GM19395 (cell line): ENCODE measurements around the gene SPINK6.

Experiments
- ATAC-seq: cut with Tn5 transposase; IDR thresholded peaks from one replicate; pipeline ENCODE4 v1.9.1; 2021; ENCODE audit warnings: mild to moderate bottlenecking, moderate library complexity; ENCODE audit not compliant: unreplicated experiment

The SPINK6 gene

DNA sequence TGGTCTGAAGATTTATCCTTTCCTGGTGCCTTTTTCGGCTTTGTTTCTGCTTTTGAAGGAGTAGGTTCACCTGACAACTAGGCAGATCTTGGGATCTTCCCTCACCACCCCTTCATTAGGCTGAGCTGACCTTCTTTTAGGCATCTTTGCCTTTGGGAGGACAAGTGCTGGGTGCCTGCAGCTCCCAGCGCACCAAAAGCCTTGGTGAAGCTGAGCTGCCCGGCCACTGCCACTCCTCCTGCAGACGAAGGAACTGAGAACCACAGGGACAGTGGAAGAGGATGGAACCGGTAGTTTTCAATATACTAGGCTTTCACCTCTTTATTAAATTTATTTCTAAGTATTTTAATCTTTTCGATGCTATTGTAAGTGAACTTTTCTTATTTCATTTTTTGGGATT, 18.7 kb downstream of the SPINK6 start:
- ATAC-seq, result no peak

DNA sequence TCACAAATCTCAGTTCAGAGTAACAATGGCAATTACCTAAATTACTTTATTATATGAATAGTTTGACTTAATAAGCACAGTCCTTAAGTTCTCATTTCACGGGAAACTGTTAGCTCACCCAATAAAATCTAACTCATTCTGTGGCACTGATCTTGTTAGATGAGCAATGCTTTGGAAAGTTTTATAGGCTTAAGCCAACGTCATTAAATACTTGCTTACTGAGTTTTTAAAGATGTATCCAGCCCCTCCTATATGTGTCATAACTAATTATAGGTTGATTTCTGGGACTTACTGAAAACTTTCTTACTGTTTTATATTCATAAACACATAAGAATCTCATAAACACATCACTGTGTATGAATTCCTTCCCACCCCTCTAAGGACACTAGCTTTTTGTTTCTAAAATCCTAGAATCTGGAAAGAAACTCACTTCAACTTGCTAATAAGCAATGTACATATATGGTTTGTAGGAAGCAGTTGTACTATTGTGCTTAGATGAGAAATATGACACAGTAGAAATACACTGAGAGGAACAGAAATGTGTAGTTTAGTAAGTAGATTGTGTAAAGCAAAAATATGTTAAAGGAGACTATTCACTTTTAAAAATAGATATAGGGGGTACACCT, 21.4 kb downstream of the SPINK6 start:
- ATAC-seq, result no peak

DNA sequence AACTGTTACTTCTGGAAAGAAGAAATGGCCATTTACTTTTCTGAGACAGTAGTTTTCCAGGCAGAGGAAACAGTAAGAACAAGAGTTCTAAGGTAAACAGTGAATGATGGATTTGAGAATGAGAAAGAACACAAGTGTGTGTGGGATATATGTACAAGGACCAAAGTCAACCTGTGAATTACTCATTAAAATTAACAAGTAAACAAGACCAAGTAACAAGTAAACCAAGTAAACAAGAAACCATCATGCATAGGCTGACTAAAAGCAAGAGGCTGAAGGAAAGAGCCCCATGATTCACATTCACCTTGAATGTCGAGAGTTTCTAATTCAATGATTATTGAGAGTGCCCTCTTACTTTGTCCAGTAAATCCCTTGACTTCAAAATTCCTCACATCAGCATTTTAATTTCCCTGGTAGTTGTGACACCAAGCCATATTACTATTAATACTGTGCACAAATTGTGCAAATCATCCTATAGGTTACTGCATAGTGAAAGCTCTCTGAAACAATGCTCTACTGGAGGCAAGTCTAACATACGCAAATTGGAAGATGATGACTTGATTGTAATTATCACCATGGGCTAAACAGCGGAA, 25.6 kb downstream of the SPINK6 start:
- no peak for ATAC-seq

DNA sequence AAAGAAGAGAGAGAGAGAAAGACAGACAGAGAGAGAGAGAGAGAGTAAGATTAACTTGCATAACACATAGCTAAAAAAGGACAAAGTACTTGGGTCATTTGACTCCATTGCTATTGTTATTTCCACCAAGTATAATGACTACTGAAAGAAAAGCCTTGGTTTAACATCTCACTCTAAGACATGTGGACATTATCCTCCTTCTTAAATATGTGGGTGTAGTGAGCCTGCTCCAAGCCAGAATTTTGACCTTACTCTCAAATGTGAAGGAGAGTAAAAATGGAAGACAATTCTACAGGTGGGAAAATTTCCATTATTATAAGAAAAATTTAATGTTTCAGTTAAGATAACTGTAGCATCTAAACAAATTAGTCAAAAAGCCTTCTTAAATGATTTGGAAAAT, 27.0 kb downstream of the SPINK6 start:
- no peak for ATAC-seq

DNA sequence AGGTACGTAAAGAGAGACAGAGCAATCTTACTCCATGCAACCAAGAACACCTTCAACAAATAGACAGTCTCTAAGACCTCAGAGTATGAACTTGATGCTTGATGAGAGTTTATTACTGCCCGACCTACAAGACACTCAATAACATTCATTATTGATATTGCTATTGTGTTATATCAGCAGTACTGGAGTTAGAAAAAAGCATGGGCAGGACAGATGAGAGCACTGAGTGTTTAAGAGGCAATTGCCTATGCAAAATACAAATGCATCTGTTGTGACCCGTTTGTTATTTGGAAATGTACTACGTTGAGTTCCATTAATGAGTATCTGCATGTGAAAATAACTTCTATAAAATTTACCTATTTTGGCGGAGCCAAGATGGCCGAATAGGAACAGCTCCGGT, 27.4 kb downstream of the SPINK6 start:
- ATAC-seq, result no peak

DNA sequence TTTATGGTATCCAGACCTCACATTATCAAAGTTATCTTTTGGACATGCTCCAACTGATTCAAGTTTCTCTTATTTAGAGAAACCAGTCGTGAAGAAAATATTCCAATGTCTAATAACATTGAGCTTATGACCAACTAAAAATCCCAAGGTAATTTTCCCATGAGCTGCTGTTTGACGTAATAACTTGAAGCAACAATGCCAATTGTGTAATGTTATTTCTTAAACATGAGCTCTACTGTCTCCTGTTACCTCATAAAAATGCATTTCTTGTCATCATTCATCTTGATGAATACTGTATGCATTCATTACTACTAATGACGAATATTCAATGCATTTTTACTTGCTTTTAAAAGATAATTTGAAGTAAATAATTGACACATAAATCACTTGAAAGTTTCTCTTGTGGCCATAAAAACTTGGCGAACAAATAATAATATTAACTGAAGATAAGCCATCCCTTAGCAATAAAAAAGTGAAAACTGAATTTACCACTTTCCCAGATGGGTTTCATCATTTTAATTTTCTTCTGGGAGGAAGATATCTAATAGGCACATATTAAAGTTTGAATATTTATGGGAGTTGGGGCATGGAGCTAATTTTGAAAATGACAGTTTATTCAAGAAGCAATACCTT, 35.1 kb downstream of the SPINK6 start:
- no peak for ATAC-seq

DNA sequence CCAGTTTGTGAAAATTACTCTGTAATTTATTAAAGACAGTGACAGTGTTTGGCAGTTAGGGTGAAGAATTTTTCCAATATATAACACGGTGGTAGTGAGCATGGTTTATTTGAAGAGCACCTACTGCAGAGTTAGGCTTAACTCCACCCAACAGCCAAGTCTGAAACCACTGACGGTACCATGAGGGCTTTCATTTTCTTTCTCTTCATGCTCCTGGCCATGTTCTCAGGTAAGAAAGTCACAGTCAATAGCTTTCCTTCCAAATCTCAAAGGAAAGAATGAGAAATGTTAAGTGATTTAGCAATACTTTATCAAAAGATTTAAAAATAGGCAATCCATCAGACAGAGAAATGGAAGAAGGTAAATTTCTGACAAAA, 35.6 kb downstream of the SPINK6 start, which contains the start of gene MARCOL:
Gene MARCOL, plus strand, starts transcription at position 108 of the 377 bp plus-strand sequence. Its CDS starts 73 bp downstream, at position 181.
- no peak for ATAC-seq

DNA sequence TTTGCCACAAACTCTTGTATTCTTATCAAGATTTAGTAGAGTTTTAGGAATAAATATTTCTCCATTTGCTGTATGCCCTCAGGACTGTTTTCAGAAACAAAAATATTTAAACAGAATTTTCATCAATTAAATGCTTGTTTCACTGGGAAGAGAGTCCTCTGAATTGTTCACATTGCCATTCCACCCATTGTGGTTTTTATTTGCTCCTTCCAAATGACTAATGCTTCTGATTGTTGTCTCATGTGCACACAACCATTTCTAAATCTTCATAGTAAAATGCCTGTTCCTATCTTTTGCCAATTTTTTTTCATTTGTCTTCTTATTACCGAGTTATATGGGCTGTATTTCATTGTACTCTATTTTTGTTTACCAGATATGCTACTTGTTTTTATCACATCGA, 46.1 kb downstream of the SPINK6 start:
- ATAC-seq, result no peak

DNA sequence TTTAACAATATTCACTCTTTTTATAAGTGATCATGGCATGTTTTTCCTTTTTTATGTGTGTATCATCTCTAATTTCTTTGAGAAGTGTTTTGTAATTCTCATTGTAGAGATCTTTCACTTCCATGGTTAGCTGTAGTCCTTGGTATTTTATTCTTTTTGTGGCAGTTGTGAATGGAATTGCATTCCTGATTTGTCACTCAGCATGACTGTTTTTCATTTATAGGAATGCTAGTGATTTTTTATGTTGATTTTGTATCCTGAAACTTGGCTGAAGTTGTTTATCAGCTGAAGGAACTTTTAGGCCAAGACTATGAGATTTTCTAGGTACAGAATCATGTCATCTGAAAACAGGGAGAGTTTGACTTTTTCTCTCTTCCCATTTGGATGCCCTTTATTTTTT, 52.6 kb downstream of the SPINK6 start:
- no peak for ATAC-seq

DNA sequence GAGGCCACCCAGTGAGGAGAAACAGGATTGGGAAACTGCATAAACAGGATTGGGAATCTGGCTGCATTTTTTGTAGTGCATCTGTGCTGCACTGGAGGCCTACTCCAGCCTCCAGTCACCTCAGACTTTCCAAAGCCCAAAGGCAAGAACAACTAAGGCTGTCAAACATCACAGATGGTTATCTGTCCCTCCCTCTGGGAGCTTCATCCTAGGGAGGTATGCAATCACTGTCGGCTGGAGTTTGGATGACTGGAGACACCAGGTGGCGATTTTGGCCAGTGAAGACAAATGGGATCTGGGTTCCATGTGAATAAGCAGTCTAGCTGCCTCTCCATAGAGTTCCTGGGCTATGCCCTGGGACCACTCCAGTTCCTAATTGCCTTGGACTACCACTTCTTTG, 56.4 kb downstream of the SPINK6 start:
- no peak for ATAC-seq

DNA sequence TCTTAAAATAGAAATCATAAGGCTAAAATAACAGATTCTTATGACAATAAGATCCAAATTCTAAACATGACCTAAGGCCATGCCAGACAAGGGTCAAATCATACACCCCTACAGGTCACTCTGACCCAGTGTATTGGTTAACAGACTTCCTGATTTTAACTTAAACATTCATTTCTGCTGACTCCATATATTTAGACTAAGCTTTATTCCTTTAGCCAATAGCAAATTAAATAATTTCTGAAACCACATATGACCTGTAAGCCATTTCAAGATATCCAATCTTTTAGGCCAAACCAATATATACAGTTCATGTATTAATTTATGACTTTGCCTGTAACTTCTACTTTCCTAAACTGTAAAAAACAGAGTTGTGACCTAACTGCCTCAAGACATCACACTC, 58.4 kb downstream of the SPINK6 start:
- no peak for ATAC-seq
